ENCODE results near the gene IRF7. TPM values are rescaled to one million over a fixed set of nuclear protein-coding genes. Genes with fewer than 3 reads are reported as not detected.
"Not testable (repeated sequence)": the region's sequence is repeated elsewhere in the genome, so short reads cannot be mapped to it uniquely, and the experiment has no call there.

The IRF7 gene
- total RNA-seq, 1 experiment from 2014 or later, result 15.2 TPM

- H2AFZ ChIP-seq (ENCODE audit: low read depth, low read length, poor library complexity, severe bottlenecking), result no peak overlapping the region
- H3K4me1 ChIP-seq (ENCODE audit: control insufficient read depth in 1 of 2, insufficient read depth in 2 of 2, low read length in 2 of 2), result no peaks in the 10 kb centered on the region
- ChIA-PET CTCF (no interaction called here), POLR2A (no interaction called here), RAD21 (ENCODE audit: low non-redundant PET in 1 of 2, low total read pairs in 2 of 2, uncharacterized antibody in 2 of 2, unreplicated experiment in 2 of 2) (no interaction called here)
- H3K79me2 ChIP-seq (ENCODE audit: insufficient read depth, low read length), result no peaks in the 10 kb centered on the region
- DNase-seq (ENCODE audit: low read depth, low spot score), result no peak
- intact Hi-C loops (cut with micrococcal nuclease), result no loop called here
- H3K36me3 ChIP-seq (ENCODE audit: control insufficient read depth in 1 of 2, insufficient read depth in 2 of 2, low read length in 2 of 2), result no peaks in the 10 kb centered on the region
- no peaks in the 10 kb centered on the region for H3K9me3 ChIP-seq (ENCODE audit: control insufficient read depth in 1 of 2, insufficient read depth in 1 of 2, low read depth in 1 of 2, low read length in 2 of 2)
- no peak overlapping the region for H3K4me3 ChIP-seq (replicated peaks in 1 of 2; ENCODE audit: low read depth in 1 of 2, low read length in 2 of 2)
- TF ChIP-seq REST (IDR thresholded peaks at IDR 0.05; ENCODE audit: low read depth) (no peak), ZFX (IDR thresholded peaks at IDR 0.05) (no peak), YY1 (IDR thresholded peaks at IDR 0.05; ENCODE audit: extremely low read depth, insufficient replicate concordance, low read depth, low read length) (no peak), RAD21 (IDR thresholded peaks at IDR 0.05; ENCODE audit: low read depth) (no peak), FOSL1 (IDR thresholded peaks at IDR 0.05; ENCODE audit: low read depth) (no peak), CTCF (IDR thresholded peaks at IDR 0.05 in 2 of 3, conservative IDR thresholded peaks at IDR 0.05 in 1 of 3; ENCODE audit: borderline replicate concordance in 1 of 3, insufficient read depth in 1 of 3, low read depth in 2 of 3, low read length in 2 of 3) (no peak), SIN3A (IDR thresholded peaks at IDR 0.05; ENCODE audit: low read depth) (no peak), POLR2AphosphoS5 (IDR thresholded peaks at IDR 0.05; ENCODE audit: low read depth, low read length) (no peak), SRF (IDR thresholded peaks at IDR 0.05; ENCODE audit: low read depth) (no peak), EZH2phosphoT487 (IDR thresholded peaks at IDR 0.05; ENCODE audit: borderline replicate concordance) (no peak), EGR1 (IDR thresholded peaks at IDR 0.05; ENCODE audit: low read depth) (no peak), CBX3 (IDR thresholded peaks at IDR 0.05; ENCODE audit: low read depth) (no peak), ZNF274 (IDR thresholded peaks at IDR 0.05; ENCODE audit: low read depth, low read length) (no peak)
- no peak overlapping the region for H3K27ac ChIP-seq (ENCODE audit: low read depth, low read length)
- no peak overlapping the region for H3K4me2 ChIP-seq (ENCODE audit: low read length)
- H4K20me1 ChIP-seq (ENCODE audit: insufficient read depth), result no peaks in the 10 kb centered on the region
- no peaks in the 10 kb centered on the region for H3K27me3 ChIP-seq (ENCODE audit: insufficient read depth, low read length)
- ATAC-seq, result no peak
- no peak overlapping the region for H3K9ac ChIP-seq (ENCODE audit: low read length)
- H3K9me2 ChIP-seq (ENCODE audit: insufficient read depth), result no peaks in the 10 kb centered on the region
- no TSS peak for BruUV-seq (replicated peaks)
These were observed 38.1 kb upstream of the IRF7 start for GRCh38 chr11:653837-654236.

GRCh38 chr11:653136-653535, 37.4 kb upstream of the IRF7 start:
- H3K36me3 ChIP-seq (ENCODE audit: control insufficient read depth in 1 of 2, insufficient read depth in 2 of 2, low read length in 2 of 2); H3K27me3 ChIP-seq (ENCODE audit: insufficient read depth, low read length); H3K9me2 ChIP-seq (ENCODE audit: insufficient read depth); RAD21 ChIA-PET (ENCODE audit: low non-redundant PET in 1 of 2, low total read pairs in 2 of 2, uncharacterized antibody in 2 of 2, unreplicated experiment in 2 of 2); H3K27ac ChIP-seq (ENCODE audit: low read depth, low read length); H3K79me2 ChIP-seq (ENCODE audit: insufficient read depth, low read length); H3K4me1 ChIP-seq (ENCODE audit: control insufficient read depth in 1 of 2, insufficient read depth in 2 of 2, low read length in 2 of 2); H3K4me3 ChIP-seq (replicated peaks in 1 of 2; ENCODE audit: low read depth in 1 of 2, low read length in 2 of 2); H2AFZ ChIP-seq (ENCODE audit: low read depth, low read length, poor library complexity, severe bottlenecking); H3K9me3 ChIP-seq (ENCODE audit: control insufficient read depth in 1 of 2, insufficient read depth in 1 of 2, low read depth in 1 of 2, low read length in 2 of 2); BruUV-seq (replicated peaks); POLR2A ChIA-PET; H3K4me2 ChIP-seq (ENCODE audit: low read length); DNase-seq (ENCODE audit: low read depth, low spot score); H4K20me1 ChIP-seq (ENCODE audit: insufficient read depth); CTCF ChIA-PET; H3K9ac ChIP-seq (ENCODE audit: low read length); intact Hi-C loops (cut with micrococcal nuclease); ATAC-seq: not testable (repeated sequence)
